NCI-H1436 treated with DMSO at 0.1 percent for 48 hours (cell line): ENCODE data around the gene MKS1.

Experiments used
- DNase-seq: peaks from one replicate; lab custom pipeline; 2025; lab: John Stamatoyannopoulos, UW

MKS1 gene

GRCh38 chr17:58200024-58200633 is 18.9 kb downstream of the MKS1 start:
- DNase-seq, result no peak

- DNase-seq, result no peak
These were observed 22.4 kb downstream of the MKS1 start for GRCh38 chr17:58196610-58197009.

- no peak for DNase-seq
These were observed 23.4 kb downstream of the MKS1 start for GRCh38 chr17:58195518-58196123.

GRCh38 chr17:58193641-58194255 is 25.3 kb downstream of the MKS1 start:
- no peak for DNase-seq

GRCh38 chr17:58192612-58193011 is 26.4 kb downstream of the MKS1 start, which contains the start of gene EPX:
Gene EPX, plus strand, starts transcription at chr17:58192726. Its CDS starts 121 bp downstream, at chr17:58192847.
- DNase-seq, result no peak

GRCh38 chr17:58191241-58191896 is 27.7 kb downstream of the MKS1 start:
- DNase-seq, result no peak

GRCh38 chr17:58189436-58190146 is 29.5 kb downstream of the MKS1 start:
- peak; percentile 22 for DNase-seq

- DNase-seq, result no peak
These were observed 31.4 kb downstream of the MKS1 start for GRCh38 chr17:58187675-58188074.

- DNase-seq, result no peak
These were observed 32.0 kb downstream of the MKS1 start for GRCh38 chr17:58187063-58187462.

GRCh38 chr17:58186591-58186990 is 32.5 kb downstream of the MKS1 start:
- DNase-seq, result no peak

- DNase-seq, result no peak
These were observed 33.9 kb downstream of the MKS1 start for GRCh38 chr17:58184986-58185761.

- DNase-seq, result no peak
These were observed 34.6 kb downstream of the MKS1 start for GRCh38 chr17:58184308-58184985.

- no peak for DNase-seq
These were observed 35.5 kb downstream of the MKS1 start for GRCh38 chr17:58183514-58183913.

GRCh38 chr17:58181796-58182195 is 37.3 kb downstream of the MKS1 start:
- no peak for DNase-seq

- no peak for DNase-seq
These were observed 42.9 kb downstream of the MKS1 start for GRCh38 chr17:58176200-58176599.

- no peak for DNase-seq
These were observed 44.2 kb downstream of the MKS1 start for GRCh38 chr17:58174871-58175270.

- DNase-seq, result peak; percentile 11
These were observed 46.5 kb downstream of the MKS1 start for GRCh38 chr17:58172369-58173071.

- no peak for DNase-seq
These were observed 48.4 kb downstream of the MKS1 start for GRCh38 chr17:58170622-58171021.

GRCh38 chr17:58166682-58167081 is 52.4 kb downstream of the MKS1 start, which contains the start of gene OR4D2:
Gene OR4D2, plus strand, starts transcription at chr17:58166982. Its CDS starts 2,674 bp downstream, at chr17:58169656.
- DNase-seq, result no peak

GRCh38 chr17:58165981-58166380 is 53.1 kb downstream of the MKS1 start:
- DNase-seq, result no peak
